T-helper 17 cell (primary cell): Measurements from ENCODE around the gene RFPL2. TPM values are rescaled to one million over a fixed set of nuclear protein-coding genes. Genes with fewer than 3 reads are reported as not detected.
A peak's percentile ranks its signal among the peaks of the same experiment; 100 is the strongest.
"Not testable (repeated sequence)": the region's sequence is repeated elsewhere in the genome, so short reads cannot be mapped to it uniquely, and the experiment has no call there.

Source experiments
- ATAC-seq: fragments of 150-1000 bp; cut with Tn5 transposase; 2 replicates; pipeline ENCODE4 v1.10.0; 2021; ENCODE audit warnings: mild to moderate bottlenecking, moderate library complexity
- DNase-seq, 3 donors: peaks; one replicate each; pipeline versions ENCODE4 v3.0.0 to v3.0.0-alpha.2; 2020 to 2021
- H3K9me3 ChIP-seq: one replicate; pipeline ENCODE4 v1.7.0; 2013; ENCODE audit warnings: low read length, mild to moderate bottlenecking; ENCODE audit not compliant: control insufficient read depth, poor library complexity, severe bottlenecking
- H3K27ac Mint-ChIP-seq: one replicate; pipeline ENCODE4 v1.8.0; 2022; ENCODE audit warnings: mild to moderate bottlenecking, moderate library complexity, mixed read lengths
- H3K27me3 Mint-ChIP-seq: one replicate; pipeline ENCODE4 v1.8.0; 2022; ENCODE audit warnings: mixed read lengths
- H3K36me3 Mint-ChIP-seq: one replicate; pipeline ENCODE4 v1.8.0; 2022; ENCODE audit warnings: low read depth, mixed read lengths
- H3K4me1 Mint-ChIP-seq: one replicate; pipeline ENCODE4 v1.8.0; 2022; ENCODE audit warnings: mild to moderate bottlenecking, mixed read lengths
- H3K4me3 Mint-ChIP-seq: one replicate; pipeline ENCODE4 v1.8.0; 2022; ENCODE audit warnings: mild to moderate bottlenecking, moderate library complexity, mixed read lengths
- total RNA-seq, 4 donors: library from RNA in 2 of 4; stranded (reverse) in 2 of 4; gene quantifications; one replicate each; pipeline ENCODE4 v1.2.3 and lab custom pipeline; 2022 to 2026

The RFPL2 gene
- total RNA-seq, 2 donors from 2014 or later: 0.94 to 1.6 TPM

- peak overlapping the region; percentile 91 for H3K27ac Mint-ChIP-seq
- no peak overlapping the region for H3K4me3 Mint-ChIP-seq
- peak; percentile 48 for ATAC-seq
- H3K36me3 Mint-ChIP-seq: no peaks in the 10 kb centered on the region
- no peaks in the 10 kb centered on the region for H3K9me3 ChIP-seq
- peaks cover 37% of the 10 kb centered on the region for H3K4me1 Mint-ChIP-seq
- no peak for DNase-seq
- no peaks in the 10 kb centered on the region for H3K27me3 Mint-ChIP-seq
Measured at GRCh38 chr22:32144496-32145274, 60.2 kb downstream of the RFPL2 start.

GRCh38 chr22:32142600-32142999, 62.3 kb downstream of the RFPL2 start:
- Mint-ChIP-seq H3K27me3 (no peaks in the 10 kb centered on the region), H3K4me1 (peaks cover 44% of the 10 kb centered on the region), H3K27ac (peak overlapping the region; percentile 91), H3K4me3 (no peak overlapping the region), H3K36me3 (no peaks in the 10 kb centered on the region)
- no peaks in the 10 kb centered on the region for H3K9me3 ChIP-seq
- no peak for DNase-seq
- no peak for ATAC-seq

- not testable (repeated sequence) for DNase-seq
Measured at GRCh38 chr22:32140688-32141087, 64.2 kb downstream of the RFPL2 start.

More at GRCh38 chr22:32140688-32141087, 64.2 kb downstream of the RFPL2 start:
- H3K27me3 Mint-ChIP-seq, H3K4me3 Mint-ChIP-seq, H3K36me3 Mint-ChIP-seq, H3K9me3 ChIP-seq: not testable (repeated sequence)
- ATAC-seq: peak; percentile 60
- peaks cover 50% of the 10 kb centered on the region for H3K4me1 Mint-ChIP-seq
- H3K27ac Mint-ChIP-seq: peak overlapping the region; percentile 91

Other genes with a start within 250 kb of the RFPL2 start
- gene SLC5A1, start 161.8 kb downstream of the RFPL2 start, total RNA-seq: not detected
- not detected for gene C22orf42, start 45.8 kb downstream of the RFPL2 start, total RNA-seq
- gene SLC5A4, start 50.3 kb upstream of the RFPL2 start, total RNA-seq: not detected
- gene RFPL3, start 152.8 kb upstream of the RFPL2 start, total RNA-seq: not detected
- gene RTCB, start 207.2 kb upstream of the RFPL2 start, total RNA-seq: 10 to 100 TPM; 37.2 to 39.8 TPM